ENCODE results near the gene SRSF2.

DNA sequence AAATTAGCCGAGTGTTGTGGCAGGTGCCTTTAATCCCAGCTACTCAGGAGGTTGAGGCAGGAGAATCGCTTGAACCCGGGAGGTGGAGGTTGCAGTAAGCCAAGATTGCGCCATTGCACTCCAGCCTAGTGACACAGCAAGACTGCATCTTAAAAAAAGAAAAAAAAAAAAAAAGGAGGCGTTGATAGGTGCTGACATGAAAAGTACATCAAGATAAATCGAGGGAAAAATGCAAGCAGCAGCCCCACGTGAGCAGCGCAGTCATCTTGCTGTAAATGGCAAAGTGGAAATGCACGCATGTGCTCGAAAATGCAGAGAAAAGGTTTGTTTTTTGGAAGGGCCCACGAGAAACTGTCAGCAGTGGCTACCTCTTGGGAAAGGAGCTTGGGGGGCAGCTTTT is 47.3 kb downstream of the SRSF2 start:
- TF ChIP-seq, protein P1, sequence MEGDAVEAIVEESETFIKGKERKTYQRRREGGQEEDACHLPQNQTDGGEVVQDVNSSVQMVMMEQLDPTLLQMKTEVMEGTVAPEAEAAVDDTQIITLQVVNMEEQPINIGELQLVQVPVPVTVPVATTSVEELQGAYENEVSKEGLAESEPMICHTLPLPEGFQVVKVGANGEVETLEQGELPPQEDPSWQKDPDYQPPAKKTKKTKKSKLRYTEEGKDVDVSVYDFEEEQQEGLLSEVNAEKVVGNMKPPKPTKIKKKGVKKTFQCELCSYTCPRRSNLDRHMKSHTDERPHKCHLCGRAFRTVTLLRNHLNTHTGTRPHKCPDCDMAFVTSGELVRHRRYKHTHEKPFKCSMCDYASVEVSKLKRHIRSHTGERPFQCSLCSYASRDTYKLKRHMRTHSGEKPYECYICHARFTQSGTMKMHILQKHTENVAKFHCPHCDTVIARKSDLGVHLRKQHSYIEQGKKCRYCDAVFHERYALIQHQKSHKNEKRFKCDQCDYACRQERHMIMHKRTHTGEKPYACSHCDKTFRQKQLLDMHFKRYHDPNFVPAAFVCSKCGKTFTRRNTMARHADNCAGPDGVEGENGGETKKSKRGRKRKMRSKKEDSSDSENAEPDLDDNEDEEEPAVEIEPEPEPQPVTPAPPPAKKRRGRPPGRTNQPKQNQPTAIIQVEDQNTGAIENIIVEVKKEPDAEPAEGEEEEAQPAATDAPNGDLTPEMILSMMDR (IDR thresholded peaks at IDR 0.05) = no peak
- TF ChIP-seq ZFX (IDR thresholded peaks at IDR 0.05; ENCODE audit: borderline replicate concordance) = no peak

Data from 22Rv1 (cell line).